NCI-H1930 (cell line): ENCODE data around the gene THAP3.
"Not testable (repeated sequence)": the region's sequence is repeated elsewhere in the genome, so short reads cannot be mapped to it uniquely, and the experiment has no call there.

ENCODE experiments used
- DNase-seq, 2 experiments: peaks; one replicate each; lab custom pipeline; 2025; lab: John Stamatoyannopoulos, UW

The THAP3 gene

GRCh38 chr1:6591222-6591621, 33.4 kb upstream of the THAP3 start:
- no peak for DNase-seq

GRCh38 chr1:6591644-6592043, 33.0 kb upstream of the THAP3 start:
- no peak for DNase-seq

- no peak for DNase-seq
Measured at GRCh38 chr1:6592441-6592840, 32.2 kb upstream of the THAP3 start.

GRCh38 chr1:6592865-6593593, 31.6 kb upstream of the THAP3 start:
- no peak for DNase-seq

- no peak for DNase-seq
Measured at GRCh38 chr1:6593810-6594209, 30.9 kb upstream of the THAP3 start.

- DNase-seq, result no peak
Measured at GRCh38 chr1:6594977-6595740, 29.5 kb upstream of the THAP3 start.

- no peak for DNase-seq
Measured at GRCh38 chr1:6596351-6596750, 28.3 kb upstream of the THAP3 start.

- no peak for DNase-seq
Measured at GRCh38 chr1:6596886-6597776, 27.5 kb upstream of the THAP3 start.

- DNase-seq, result no peak
Measured at GRCh38 chr1:6597777-6598131, 26.9 kb upstream of the THAP3 start.

- DNase-seq, result no peak
Measured at GRCh38 chr1:6599141-6599975, 25.3 kb upstream of the THAP3 start.

- DNase-seq, result not testable (repeated sequence)
Measured at GRCh38 chr1:6599991-6600390, 24.7 kb upstream of the THAP3 start.

- DNase-seq, result no peak
Measured at GRCh38 chr1:6600410-6601048, 24.1 kb upstream of the THAP3 start.

- no peak for DNase-seq
Measured at GRCh38 chr1:6601049-6601922, 23.4 kb upstream of the THAP3 start.

GRCh38 chr1:6601923-6602668, 22.6 kb upstream of the THAP3 start:
- peak in 1 of 2 experiments; percentile 46 for DNase-seq

- DNase-seq, result peak; percentile 45 to 64
Measured at GRCh38 chr1:6602669-6603237, 21.9 kb upstream of the THAP3 start, which contains the start of gene KLHL21. Gene KLHL21, minus strand, starts transcription at chr1:6602869. Its CDS starts 52 bp downstream, at chr1:6602817.

- DNase-seq, result no peak
Measured at GRCh38 chr1:6603238-6603914, 21.3 kb upstream of the THAP3 start.

GRCh38 chr1:6603915-6604558, 20.6 kb upstream of the THAP3 start:
- DNase-seq, result no peak
